Endothelial cell of hepatic sinusoid (primary cell): ENCODE results near the gene GTF2A1L.
"Not testable (repeated sequence)": the region's sequence is repeated elsewhere in the genome, so short reads cannot be mapped to it uniquely, and the experiment has no call there.

Experiments used
- in situ Hi-C: cut with HindIII; loops from 2 replicates; pipeline ENCODE4 v1.10.0; 2017; ENCODE audit warnings: low sequenced_read_pairs

GTF2A1L gene

DNA sequence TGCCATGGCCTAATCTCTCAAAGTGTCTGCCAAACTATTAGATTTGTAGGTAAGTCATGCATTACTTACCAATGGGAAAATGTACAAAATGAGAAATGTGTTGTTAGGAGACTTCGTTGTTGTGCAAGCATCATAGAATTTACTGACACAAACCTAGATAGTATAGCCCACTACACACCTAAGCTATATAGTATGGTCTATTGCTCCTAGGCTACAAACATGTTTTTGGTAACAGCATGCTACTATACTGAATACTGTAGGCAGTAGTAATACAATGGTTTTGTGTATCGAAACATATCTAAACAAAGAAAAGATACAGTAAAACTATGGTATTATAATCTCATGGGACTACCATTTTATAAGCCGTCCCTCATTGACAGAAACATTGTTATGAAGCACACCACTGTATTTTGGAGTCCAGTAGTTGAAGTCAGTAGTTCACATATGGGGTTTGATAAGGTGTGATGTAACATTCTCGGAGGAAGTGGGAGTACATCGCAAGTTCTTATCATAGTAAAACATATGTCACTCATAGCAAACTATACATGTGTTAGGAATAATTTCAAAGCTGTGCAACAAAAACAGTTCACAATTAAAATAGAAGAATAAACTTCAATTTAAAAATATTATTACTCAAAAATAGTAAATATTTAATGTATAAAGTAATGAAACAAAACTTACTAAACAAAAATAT is 12.0 kb upstream of the GTF2A1L start:
- in situ Hi-C loops, result no loop called here

GRCh38 chr2:48607307-48608014 is 10.2 kb upstream of the GTF2A1L start:
- in situ Hi-C loops, result no loop called here

- in situ Hi-C loops, result no loop called here
Observed at GRCh38 chr2:48613211-48613610, 4.4 kb upstream of the GTF2A1L start.

- in situ Hi-C loops, result not testable (repeated sequence)
Observed at GRCh38 chr2:48614581-48614980, 3.1 kb upstream of the GTF2A1L start.

DNA sequence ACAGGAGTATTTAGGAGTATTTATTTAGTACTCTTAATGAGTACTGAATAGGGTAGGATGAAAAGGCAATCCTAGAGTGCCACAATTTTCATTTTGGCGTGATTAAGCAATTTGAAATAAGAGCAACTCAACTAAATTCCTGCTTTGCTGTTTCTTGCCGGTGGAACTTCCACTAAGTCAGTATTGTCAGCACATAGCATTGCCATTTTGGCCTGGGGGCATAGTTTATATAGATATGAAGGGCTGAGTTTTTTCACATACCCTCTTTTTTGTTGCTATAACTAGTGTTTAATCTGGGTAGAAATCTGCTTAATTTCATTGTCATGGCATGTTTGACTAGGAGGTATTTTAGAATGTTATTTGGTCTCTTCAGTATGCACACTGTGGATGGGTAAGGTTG is 1.9 kb downstream of the GTF2A1L start:
- in situ Hi-C loops, result no loop called here

DNA sequence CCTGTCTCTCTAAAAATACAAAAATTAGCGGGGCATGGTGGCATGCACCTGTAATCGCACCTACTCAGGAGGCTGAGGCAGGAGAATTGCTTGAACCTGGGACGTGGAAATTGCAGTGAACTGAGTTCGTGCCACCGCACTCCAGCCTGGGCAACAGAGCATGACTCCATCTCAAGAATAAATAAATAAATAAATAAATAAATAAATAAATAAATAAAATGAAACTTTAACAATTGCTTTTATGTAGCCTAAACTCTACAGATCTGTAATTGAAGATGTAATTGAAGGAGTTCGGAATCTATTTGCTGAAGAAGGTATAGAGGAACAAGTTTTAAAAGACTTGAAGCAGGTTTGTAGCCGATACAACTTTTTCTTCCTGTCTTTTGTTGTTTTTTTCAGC is 2.9 kb downstream of the GTF2A1L start:
- in situ Hi-C loops, result no loop called here

- in situ Hi-C loops, result not testable (repeated sequence)
Observed at GRCh38 chr2:48622691-48623090, 5.0 kb downstream of the GTF2A1L start.

- in situ Hi-C loops, result no loop called here
Observed at GRCh38 chr2:48624696-48625095, 7.0 kb downstream of the GTF2A1L start.

GRCh38 chr2:48626047-48626446 is 8.4 kb downstream of the GTF2A1L start:
- in situ Hi-C loops, result no loop called here

DNA sequence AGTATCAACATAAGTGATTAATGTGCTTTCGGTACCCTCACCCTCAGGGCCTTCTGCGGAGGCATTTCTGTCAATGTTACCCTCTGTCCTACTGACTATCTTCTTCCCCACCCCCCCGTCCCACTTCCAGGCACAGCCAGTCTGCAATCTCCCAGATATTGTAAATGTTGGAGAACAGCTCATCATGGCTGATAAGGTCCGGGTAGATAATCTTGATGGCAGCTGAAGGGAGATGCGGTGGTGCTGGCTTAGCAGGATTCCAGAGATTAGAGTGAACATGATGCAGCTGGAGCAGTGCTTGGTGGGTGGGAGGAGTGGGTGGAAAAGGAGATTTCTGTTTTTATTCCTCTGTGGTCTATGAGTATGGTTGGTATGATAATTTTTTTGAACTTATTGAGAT is 15.5 kb downstream of the GTF2A1L start:
- in situ Hi-C loops, result no loop called here

GRCh38 chr2:48635786-48636185 is 18.1 kb downstream of the GTF2A1L start:
- in situ Hi-C loops, result no loop called here

GRCh38 chr2:48638261-48638660 is 20.6 kb downstream of the GTF2A1L start:
- in situ Hi-C loops, result no loop called here

DNA sequence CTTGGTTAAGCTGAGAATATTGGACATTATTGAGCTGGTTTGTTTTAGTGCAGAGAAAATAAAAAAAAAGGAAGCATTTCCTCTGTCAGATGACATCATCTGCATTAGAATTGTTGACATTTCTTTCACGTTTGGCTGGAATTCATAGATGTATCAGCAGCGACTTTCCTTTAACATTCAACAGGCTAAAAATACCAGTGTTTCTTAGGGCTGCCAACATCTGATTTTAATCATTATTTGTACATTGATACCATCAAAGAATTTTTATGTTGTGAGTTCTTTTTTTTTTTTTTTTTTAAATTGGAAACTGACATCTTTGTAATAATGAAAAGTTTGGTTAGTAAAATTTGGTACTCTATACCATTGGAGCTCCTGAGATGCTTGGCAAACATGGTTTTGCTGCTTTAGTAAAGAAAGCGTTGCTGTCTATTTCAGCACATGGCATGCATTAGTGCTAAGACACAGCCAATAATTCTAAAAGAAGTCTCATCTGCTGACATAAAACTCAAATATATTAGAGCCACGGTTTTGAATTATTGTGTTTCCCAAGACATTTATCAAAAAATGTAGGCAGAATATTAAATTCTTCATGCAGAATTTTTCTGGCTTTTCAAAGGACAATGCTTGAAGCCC is 33.6 kb downstream of the GTF2A1L start:
- in situ Hi-C loops, result loop anchor here (10.0 kb wide), 1 partner anchor 104 kb away; the partner anchor contains the start of gene LHCGR

DNA sequence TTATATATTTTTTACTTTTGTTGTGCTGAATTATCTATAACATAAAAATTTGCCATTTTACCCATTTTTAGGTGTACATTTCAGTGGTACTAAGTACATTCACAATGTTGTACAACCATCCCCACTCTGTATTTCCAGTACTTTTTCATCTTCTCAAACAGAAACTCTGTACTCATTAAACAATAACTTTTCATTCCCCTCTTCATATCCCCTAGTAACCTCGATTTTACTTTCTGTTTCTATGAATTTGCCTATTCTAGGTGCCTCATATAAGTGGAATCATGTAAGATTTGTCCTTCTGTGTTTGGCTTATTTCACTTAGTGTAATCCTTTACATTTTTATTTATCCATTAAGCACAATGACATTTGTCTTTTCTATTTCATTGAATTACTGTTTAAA is 51.3 kb downstream of the GTF2A1L start:
- in situ Hi-C loops, result no loop called here

- in situ Hi-C loops, result no loop called here
Observed at GRCh38 chr2:48673581-48673980, 55.9 kb downstream of the GTF2A1L start.

DNA sequence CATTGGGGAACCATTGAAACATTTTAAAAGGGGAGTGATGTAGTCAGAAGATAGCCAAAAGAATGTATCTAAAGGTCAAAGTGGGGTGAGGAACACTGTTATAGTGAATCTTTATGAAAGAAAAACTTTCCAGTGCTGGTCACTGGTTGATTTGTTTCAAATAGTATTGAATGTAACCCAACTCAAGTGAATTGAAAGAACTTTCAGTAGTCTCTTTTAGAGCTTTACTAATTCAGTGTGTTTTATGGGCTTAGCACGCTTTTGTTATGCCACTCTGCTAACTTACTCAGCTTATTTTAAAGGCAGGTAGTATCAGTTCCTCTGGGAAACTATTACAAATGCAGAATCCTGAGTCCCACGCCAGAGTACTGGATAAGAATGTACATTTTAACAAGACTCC is 57.3 kb downstream of the GTF2A1L start:
- in situ Hi-C loops, result no loop called here

DNA sequence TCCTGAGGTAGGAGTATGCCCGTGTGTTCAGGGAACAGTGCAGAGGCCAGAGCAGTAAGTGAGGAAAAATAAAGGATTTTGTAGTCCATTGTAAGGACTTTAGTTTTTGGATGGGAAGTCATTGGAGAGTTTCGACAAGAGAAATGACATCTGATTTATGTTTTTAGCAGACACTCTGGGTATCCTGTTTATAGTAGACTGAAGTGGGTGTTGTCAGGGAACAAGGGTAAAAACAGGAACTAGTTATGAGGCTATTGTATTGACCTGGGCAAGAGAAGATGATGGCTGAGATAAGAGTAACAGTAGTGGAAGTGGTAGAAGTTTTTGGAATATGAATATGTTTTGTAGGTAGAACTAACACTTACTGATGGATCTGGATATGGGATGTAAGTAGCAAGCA is 59.8 kb downstream of the GTF2A1L start:
- in situ Hi-C loops, result no loop called here

DNA sequence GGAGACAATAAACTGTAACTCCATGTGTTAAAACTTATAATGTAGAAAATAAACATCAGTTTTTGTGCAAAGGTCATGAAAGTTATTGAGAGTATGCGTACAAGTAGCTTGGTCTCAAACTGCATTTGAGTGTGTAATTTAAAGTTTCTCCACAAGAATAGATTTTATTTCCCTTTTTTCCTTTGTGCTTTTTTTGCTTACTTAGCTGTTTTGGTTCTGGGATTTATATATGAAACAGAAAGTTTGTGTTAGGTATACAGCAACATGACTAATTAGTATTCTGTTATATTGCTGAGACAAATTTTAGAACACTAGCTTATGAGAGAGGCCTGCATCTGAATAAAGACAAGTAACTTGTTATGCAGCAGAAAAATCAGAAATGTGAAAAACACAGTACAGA is 67.5 kb downstream of the GTF2A1L start:
- in situ Hi-C loops, result no loop called here

DNA sequence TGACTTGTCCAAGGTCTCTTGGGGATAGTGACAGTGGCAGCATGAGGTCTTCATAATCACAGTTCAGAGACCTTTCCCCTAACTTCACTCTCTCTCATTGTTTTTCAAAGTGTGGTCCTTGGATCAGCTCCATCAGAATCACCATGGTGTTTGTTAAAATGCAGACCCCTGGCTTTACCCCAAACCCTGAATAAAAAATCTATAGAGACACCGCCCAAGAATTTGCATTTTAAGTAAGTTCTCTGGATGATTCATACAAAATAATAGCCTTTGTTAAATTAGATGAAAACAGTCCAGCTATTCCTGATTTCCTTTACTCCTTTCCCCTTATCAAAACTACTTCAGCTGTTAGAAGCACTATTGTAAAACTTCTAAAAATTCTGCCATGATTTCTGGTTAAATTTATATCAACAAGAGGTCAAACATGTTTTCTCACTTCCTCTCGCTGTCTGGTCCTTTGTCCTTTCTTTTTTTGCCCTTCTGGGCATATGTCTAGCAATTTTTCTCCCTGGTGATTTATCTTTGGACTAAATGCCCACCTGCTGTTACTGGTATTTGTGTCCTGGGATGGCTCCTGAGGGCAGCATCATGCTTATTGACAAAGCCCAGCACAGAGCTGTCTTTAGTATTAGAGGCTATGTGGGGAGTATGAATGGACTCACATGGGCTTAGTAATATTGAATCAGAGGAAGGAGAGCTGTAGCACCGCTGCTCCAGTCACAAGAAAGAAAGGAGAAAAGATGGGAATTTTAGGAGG is 74.5 kb downstream of the GTF2A1L start:
- in situ Hi-C loops, result no loop called here

DNA sequence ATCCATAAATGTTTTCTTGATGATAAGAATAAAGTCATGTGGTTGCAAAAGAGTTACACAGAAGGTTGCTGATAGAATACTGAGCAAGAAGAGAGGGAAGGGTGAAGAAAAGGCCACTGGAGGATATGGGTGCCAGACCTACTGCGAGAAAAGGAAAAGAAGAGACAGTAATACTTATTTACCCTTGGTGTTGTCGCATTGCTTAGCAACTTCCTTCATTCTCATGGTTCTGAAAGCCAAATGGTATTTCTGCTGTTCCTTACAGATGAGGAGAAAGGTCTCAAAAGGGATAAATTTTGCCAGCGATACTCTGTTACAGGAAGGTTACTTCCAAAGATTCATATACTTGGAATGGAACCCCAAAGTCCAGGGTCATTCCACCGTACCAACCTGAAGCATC is 75.4 kb downstream of the GTF2A1L start:
- in situ Hi-C loops, result no loop called here

- in situ Hi-C loops, result no loop called here
Observed at GRCh38 chr2:48693645-48694044, 76.0 kb downstream of the GTF2A1L start.
